WTC11 (cell line): Measurements from ENCODE around the gene TMEM108.

Experiments
- CTCF ChIP-seq: fragments of 200-600 bp; IDR thresholded peaks from 2 replicates; pipeline ENCODE4 v1.8.0; 2022; ENCODE audit warnings: antibody characterized with exemption
- ELF4 ChIP-seq: sonication (generic); formaldehyde crosslinking; IDR thresholded peaks from 2 replicates; pipeline ENCODE4 v1.8.1; 2022; ENCODE audit warnings: low read depth, mild to moderate bottlenecking, moderate library complexity, missing genetic modification reagents
- FOXJ3 ChIP-seq: sonication (generic); formaldehyde crosslinking; IDR thresholded peaks from 2 replicates; pipeline ENCODE4 v1.9.0; 2021; ENCODE audit warnings: missing genetic modification reagents, mild to moderate bottlenecking, borderline replicate concordance
- FOXK1 ChIP-seq: sonication (generic); formaldehyde crosslinking; IDR thresholded peaks from 2 replicates; pipeline ENCODE4 v1.8.0; 2022; ENCODE audit warnings: mild to moderate bottlenecking, moderate library complexity, missing genetic modification reagents
- FOXP4 ChIP-seq: sonication (generic); formaldehyde crosslinking; IDR thresholded peaks from 2 replicates; pipeline ENCODE4 v1.8.0; 2022; ENCODE audit warnings: mild to moderate bottlenecking, missing genetic modification reagents
- KAT7 ChIP-seq: sonication (generic); formaldehyde crosslinking; IDR thresholded peaks from 2 replicates; pipeline ENCODE4 v1.8.1; 2023; ENCODE audit warnings: missing genetic modification reagents, mild to moderate bottlenecking, borderline replicate concordance
- MXD4 ChIP-seq: fragments of 250-450 bp; sonication (Bioruptor Pico); IDR thresholded peaks from 2 replicates; pipeline ENCODE4 v1.8.0; 2021; ENCODE audit warnings: mild to moderate bottlenecking, moderate library complexity, borderline replicate concordance
- STAT6 ChIP-seq: sonication (generic); formaldehyde crosslinking; conservative IDR thresholded peaks from 2 replicates; pipeline ENCODE4 v1.8.1; 2023; ENCODE audit warnings: mild to moderate bottlenecking, low read depth, missing genetic modification reagents, moderate library complexity
- TCF7 ChIP-seq: sonication (generic); formaldehyde crosslinking; IDR thresholded peaks from 2 replicates; pipeline ENCODE4 v1.8.0; 2022; ENCODE audit warnings: mild to moderate bottlenecking, low read depth, missing genetic modification reagents, moderate library complexity

- TF ChIP-seq CTCF (no peak), FOXK1 (CRISPR knock-in tag) (no peak), FOXJ3 (no peak), ELF4 (CRISPR knock-in tag) (no peak), FOXP4 (CRISPR knock-in tag) (no peak), TCF7 (no peak), MXD4 (CRISPR knock-in tag) (no peak), KAT7 (CRISPR knock-in tag) (no peak), STAT6 (CRISPR knock-in tag) (no peak)
These were observed 55.2 kb downstream of the TMEM108 start for GRCh38 chr3:133093366-133093765.
